Transverse colon (tissue), 4 donors: Measurements from ENCODE around the gene GNB1L. TPM values are rescaled to one million over a fixed set of nuclear protein-coding genes. Genes with fewer than 3 reads are reported as not detected.

Experiments used
- DNase-seq: peaks from one replicate; pipeline ENCODE4 v3.0.0-alpha.2; 2019
- H3K27ac ChIP-seq, 4 donors: fragments of 200-600 bp; sonication (generic); 2 replicates each; pipeline ENCODE4 v1.5.1; 2016 to 2018; ENCODE audit warnings: inconsistent platforms in 4 of 4
- H3K27me3 ChIP-seq: fragments of 200-600 bp; sonication (generic); 2 replicates; pipeline ENCODE4 v1.5.1; 2017; ENCODE audit warnings: inconsistent platforms
- H3K36me3 ChIP-seq, 4 donors: fragments of 200-600 bp; sonication (generic); 2 replicates each; pipeline ENCODE4 v1.5.1; 2017 to 2019; ENCODE audit warnings: inconsistent platforms in 4 of 4
- H3K4me1 ChIP-seq, 4 donors: fragments of 200-600 bp; sonication (generic); 2 replicates each; pipeline ENCODE4 v1.5.1; 2017 to 2020; ENCODE audit warnings: inconsistent platforms in 4 of 4
- H3K4me3 ChIP-seq, 4 donors: fragments of 200-600 bp; sonication (generic); 1 replicate in 1 of 4; 2 replicates in 3 of 4; pipeline versions ENCODE4 v1.5.1 to v1.6.1; 2017 to 2019; ENCODE audit warnings: inconsistent platforms in 4 of 4
- H3K9me3 ChIP-seq, 2 donors: fragments of 200-600 bp; sonication (generic); 2 replicates each; pipeline ENCODE4 v1.5.1; 2017 to 2019; ENCODE audit warnings: inconsistent platforms in 2 of 2
- EP300 ChIP-seq: sonication (generic); formaldehyde crosslinking; IDR thresholded peaks from one replicate; pipeline ENCODE4 v1.6.1; 2017; ENCODE audit warnings: antibody characterized with exemption, low read depth
- POLR2A ChIP-seq: fragments of 450-650 bp; IDR thresholded peaks from one replicate; pipeline ENCODE4 v1.6.1; 2016; ENCODE audit warnings: antibody characterized with exemption, mild to moderate bottlenecking, moderate library complexity
- POLR2AphosphoS5 ChIP-seq, 3 donors: sonication (generic); formaldehyde crosslinking; IDR thresholded peaks; one replicate each; pipeline ENCODE4 v1.6.1; 2016; ENCODE audit warnings: antibody characterized with exemption in 3 of 3
- WGBS, 2 donors: methylation state at CpG; one replicate each; pipeline ENCODE4 v1.1.5; 2018; ENCODE audit warnings: low coverage in 1 of 2; 5-methylcytosine and 5-hydroxymethylcytosine counted together
- in situ Hi-C, 4 donors: fragments of 200-750 bp; cut with MboI; loops; one replicate each; pipeline versions ENCODE4 v1.15.0 to v1.15.1; 2017; ENCODE audit warnings: low sequenced_read_pairs in 3 of 4, low pct_ligation_motif_present in 1 of 4, low pct_unique_long_range_greater_than_20kb in 1 of 4
- intact Hi-C: fragments of 100-400 bp; cut with DNase I; formaldehyde crosslinking; loops from one replicate; pipeline ENCODE4 v1.15.1; 2023; ENCODE audit warnings: low total_unique reads
- total RNA-seq, 4 donors: library from RNA; depleted of rRNA; stranded (reverse); fragments of >200 nt; gene quantifications; one replicate each; pipeline ENCODE4 v1.1.0, GENCODE V29; 2016
- TF ChIP-seq, protein P1 (sequence below), 5 experiments: fragments of 200-600 bp in 3 of 5; fragments of 450-650 bp in 2 of 5; sonication (generic) in 3 of 5; IDR thresholded peaks; 1 replicate in 2 of 5; 2 replicates in 3 of 5; pipeline ENCODE4 v1.5.1; 2016 to 2017; ENCODE audit warnings: antibody characterized with exemption in 5 of 5, inconsistent platforms in 3 of 5, mild to moderate bottlenecking in 2 of 5, moderate library complexity in 1 of 5

Gene GNB1L
- total RNA-seq, 4 donors from 2014 or later = 0.80 to 4.8 (median 2.8) TPM

DNA sequence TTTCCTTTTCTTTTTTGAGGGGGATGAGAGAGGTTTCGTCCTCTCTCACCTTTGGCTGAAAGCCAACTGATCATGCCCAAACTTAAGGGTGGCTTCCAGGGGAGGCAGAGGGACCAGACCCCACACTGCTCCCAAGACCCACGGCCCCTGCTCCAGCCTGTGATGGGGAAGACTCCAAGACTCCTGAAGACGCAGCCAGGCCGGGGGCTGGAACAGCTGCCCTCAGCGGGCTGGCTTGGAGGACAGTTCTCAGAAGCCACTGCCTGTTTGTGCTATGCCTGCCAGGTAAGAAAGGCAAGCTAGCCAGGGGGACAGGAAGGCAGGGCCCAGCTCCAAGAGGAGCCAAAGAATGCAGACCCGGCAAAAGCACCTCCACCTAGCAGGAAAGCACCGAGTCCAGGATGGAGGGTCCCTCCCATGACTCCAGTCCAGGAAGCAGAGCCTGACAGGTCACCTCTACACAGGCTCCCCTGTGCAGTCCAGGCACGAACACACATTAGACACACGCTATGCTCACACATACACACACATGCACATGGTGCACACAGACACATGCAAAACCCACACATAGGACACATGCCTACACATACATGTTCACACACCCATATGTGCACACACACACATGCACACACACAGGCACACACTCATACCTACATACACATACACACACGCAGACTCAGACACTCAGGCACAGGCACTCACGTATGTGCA is 31.3 kb downstream of the GNB1L start:
- Histone ChIP-seq H3K27me3 (no peaks in the 10 kb centered on the region), H3K9me3 (no peaks in the 10 kb centered on the region), H3K36me3 (no peaks in the 10 kb centered on the region), H3K4me1 (no peaks in the 10 kb centered on the region), H3K27ac (no peak overlapping the region), H3K4me3 (no peak overlapping the region)
- no peak for DNase-seq
- intact Hi-C loops (no loop called here), in situ Hi-C loops (no loop called here)
- 90% methylated on average over 10 of the region's 11 CpGs; no CpG with 5 or more reads in 1 of the 2 donors for WGBS, 2 donors
- TF ChIP-seq, protein P1, sequence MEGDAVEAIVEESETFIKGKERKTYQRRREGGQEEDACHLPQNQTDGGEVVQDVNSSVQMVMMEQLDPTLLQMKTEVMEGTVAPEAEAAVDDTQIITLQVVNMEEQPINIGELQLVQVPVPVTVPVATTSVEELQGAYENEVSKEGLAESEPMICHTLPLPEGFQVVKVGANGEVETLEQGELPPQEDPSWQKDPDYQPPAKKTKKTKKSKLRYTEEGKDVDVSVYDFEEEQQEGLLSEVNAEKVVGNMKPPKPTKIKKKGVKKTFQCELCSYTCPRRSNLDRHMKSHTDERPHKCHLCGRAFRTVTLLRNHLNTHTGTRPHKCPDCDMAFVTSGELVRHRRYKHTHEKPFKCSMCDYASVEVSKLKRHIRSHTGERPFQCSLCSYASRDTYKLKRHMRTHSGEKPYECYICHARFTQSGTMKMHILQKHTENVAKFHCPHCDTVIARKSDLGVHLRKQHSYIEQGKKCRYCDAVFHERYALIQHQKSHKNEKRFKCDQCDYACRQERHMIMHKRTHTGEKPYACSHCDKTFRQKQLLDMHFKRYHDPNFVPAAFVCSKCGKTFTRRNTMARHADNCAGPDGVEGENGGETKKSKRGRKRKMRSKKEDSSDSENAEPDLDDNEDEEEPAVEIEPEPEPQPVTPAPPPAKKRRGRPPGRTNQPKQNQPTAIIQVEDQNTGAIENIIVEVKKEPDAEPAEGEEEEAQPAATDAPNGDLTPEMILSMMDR (IDR thresholded peaks at IDR 0.05) = no peak
- TF ChIP-seq POLR2AphosphoS5 (IDR thresholded peaks at IDR 0.05) (no peak), POLR2A (no peak)

DNA sequence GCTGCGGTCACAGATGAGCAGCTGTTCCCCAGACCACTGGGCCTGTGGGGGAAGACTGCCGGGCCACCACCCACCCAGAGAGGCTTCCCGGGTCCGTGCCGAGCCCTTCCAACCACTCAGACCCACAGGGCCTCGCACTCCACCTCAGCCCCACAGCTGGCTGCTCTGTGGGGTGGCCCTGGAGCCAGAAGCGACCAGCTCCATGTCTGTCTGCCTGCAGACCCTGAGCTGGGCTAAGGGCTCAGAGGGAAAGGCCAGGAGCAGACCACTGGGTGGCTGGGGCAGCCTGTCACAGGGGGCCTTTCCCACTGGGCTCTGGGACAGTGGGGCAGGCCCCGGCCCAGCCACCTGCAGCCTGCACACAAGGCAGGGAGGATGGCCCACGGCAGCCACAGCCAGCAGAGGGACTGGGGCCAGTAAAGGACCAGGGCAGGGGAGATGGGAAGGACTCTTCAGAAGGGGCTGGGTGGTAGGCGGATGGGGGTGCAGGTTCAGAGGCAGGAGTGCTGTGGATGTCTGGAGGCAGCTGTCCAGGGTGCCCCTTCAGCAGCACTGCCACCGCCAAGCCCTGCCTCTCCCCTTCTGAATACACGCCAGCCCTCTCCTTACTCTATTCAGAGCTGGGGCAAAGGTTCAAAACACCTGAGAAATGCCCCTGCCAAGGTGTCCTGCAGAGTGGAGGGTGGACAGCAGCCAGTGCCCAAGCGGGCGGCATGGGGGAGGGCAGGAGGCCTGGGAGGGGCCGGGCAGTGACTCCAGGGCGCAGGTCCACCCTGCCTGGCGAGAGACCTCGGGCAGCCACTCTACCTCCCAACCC is 32.2 kb downstream of the GNB1L start:
- 86% methylated on average over 18 of the region's 18 CpGs; no CpG with 5 or more reads in 1 of the 2 donors for WGBS, 2 donors
- in situ Hi-C loops = no loop called here

GRCh38 chr22:19821523-19822300 is 33.0 kb downstream of the GNB1L start:
- no peaks in the 10 kb centered on the region for H3K9me3 ChIP-seq
- H3K36me3 ChIP-seq = no peaks in the 10 kb centered on the region
- no peak overlapping the region for H3K4me3 ChIP-seq
- H3K27ac ChIP-seq = no peak overlapping the region
- DNase-seq = no peak
- in situ Hi-C loops = no loop called here
- H3K4me1 ChIP-seq = no peaks in the 10 kb centered on the region
- no peak for TF ChIP-seq EP300
- TF ChIP-seq, protein P1 (IDR thresholded peaks at IDR 0.05) = no peak
- TF ChIP-seq POLR2AphosphoS5 (IDR thresholded peaks at IDR 0.05) = no peak
- no peak for TF ChIP-seq POLR2A
- H3K27me3 ChIP-seq = no peaks in the 10 kb centered on the region
- 80 to 92% methylated on average over 1 to 20 of the region's 20 CpGs for WGBS, 2 donors
- intact Hi-C loops = no loop called here

More for the DNA sequence above, 32.2 kb downstream of the GNB1L start:
- no peaks in the 10 kb centered on the region for H3K36me3 ChIP-seq
- intact Hi-C loops = no loop called here
- no peak for TF ChIP-seq POLR2AphosphoS5 (IDR thresholded peaks at IDR 0.05)
- TF ChIP-seq, protein P1 (IDR thresholded peaks at IDR 0.05) = no peak
- TF ChIP-seq POLR2A = no peak
- no peak for TF ChIP-seq EP300
- no peaks in the 10 kb centered on the region for H3K4me1 ChIP-seq
- DNase-seq = peak; percentile 3
- H3K27ac ChIP-seq = no peak overlapping the region
- H3K4me3 ChIP-seq = no peak overlapping the region
- no peaks in the 10 kb centered on the region for H3K27me3 ChIP-seq
- H3K9me3 ChIP-seq = no peaks in the 10 kb centered on the region
